ENCODE results near the gene VAX1.

DNA sequence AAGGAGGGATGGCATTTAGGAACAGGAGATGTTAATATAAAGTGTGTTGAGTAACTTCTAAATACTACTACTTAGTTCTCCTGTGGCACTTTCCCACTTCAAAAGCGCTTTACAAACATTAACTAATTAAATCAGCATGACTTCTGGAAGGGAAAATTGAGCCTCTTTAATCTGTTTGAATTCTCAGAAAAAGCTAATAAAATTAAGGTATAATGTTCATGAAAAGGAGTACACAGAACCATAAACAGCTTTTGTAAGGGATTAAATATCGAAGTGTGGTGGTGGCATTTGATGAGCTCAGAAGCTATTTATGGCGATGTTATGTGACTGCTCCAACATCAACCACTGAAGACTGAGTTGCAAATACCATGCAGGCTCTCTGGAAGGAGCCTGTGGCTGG, 10.2 kb upstream of the VAX1 start:
- TF ChIP-seq ZNF70 (CRISPR knock-in tag; IDR thresholded peaks at IDR 0.05) (no peak), CSDC2 (CRISPR knock-in tag; IDR thresholded peaks at IDR 0.05) (no peak), ESRRG (CRISPR knock-in tag; IDR thresholded peaks at IDR 0.05) (no peak), ZFP3 (CRISPR knock-in tag; IDR thresholded peaks at IDR 0.05) (no peak), OSR1 (CRISPR knock-in tag; IDR thresholded peaks at IDR 0.05) (no peak), ARNTL (CRISPR knock-in tag; IDR thresholded peaks at IDR 0.05; ENCODE audit: borderline replicate concordance, low read depth) (no peak), TOX (CRISPR knock-in tag; IDR thresholded peaks at IDR 0.05; ENCODE audit: borderline replicate concordance) (no peak), PPARA (CRISPR knock-in tag; IDR thresholded peaks at IDR 0.05; ENCODE audit: borderline replicate concordance) (no peak), ZFP30 (CRISPR knock-in tag; IDR thresholded peaks at IDR 0.05) (no peak)
- TF ChIP-seq, protein P1, sequence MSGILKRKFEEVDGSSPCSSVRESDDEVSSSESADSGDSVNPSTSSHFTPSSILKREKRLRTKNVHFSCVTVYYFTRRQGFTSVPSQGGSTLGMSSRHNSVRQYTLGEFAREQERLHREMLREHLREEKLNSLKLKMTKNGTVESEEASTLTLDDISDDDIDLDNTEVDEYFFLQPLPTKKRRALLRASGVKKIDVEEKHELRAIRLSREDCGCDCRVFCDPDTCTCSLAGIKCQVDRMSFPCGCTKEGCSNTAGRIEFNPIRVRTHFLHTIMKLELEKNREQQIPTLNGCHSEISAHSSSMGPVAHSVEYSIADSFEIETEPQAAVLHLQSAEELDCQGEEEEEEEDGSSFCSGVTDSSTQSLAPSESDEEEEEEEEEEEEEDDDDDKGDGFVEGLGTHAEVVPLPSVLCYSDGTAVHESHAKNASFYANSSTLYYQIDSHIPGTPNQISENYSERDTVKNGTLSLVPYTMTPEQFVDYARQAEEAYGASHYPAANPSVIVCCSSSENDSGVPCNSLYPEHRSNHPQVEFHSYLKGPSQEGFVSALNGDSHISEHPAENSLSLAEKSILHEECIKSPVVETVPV (CRISPR knock-in tag; IDR thresholded peaks at IDR 0.05) = no peak
